NK-92 treated with Interleukin-12 subunit alpha and Interleukin-12 subunit beta, amount 100 ng/mL, for 24 hours (cell line): ENCODE data around the gene ACY1.

Source experiments
- DNase-seq: peaks from one replicate; lab custom pipeline; 2025; lab: John Stamatoyannopoulos, UW

The ACY1 gene

GRCh38 chr3:51982838-51983577 is at the start of gene ACY1:
Gene ACY1, plus strand, starts transcription at chr3:51983535. Its CDS starts 530 bp downstream, at chr3:51984065.
- peak; percentile 21 for DNase-seq

GRCh38 chr3:51934139-51934850 is 49.0 kb upstream of the ACY1 start:
- DNase-seq = no peak

- no peak for DNase-seq
Measured at GRCh38 chr3:51934991-51935885, 48.1 kb upstream of the ACY1 start.

GRCh38 chr3:51935886-51936755 is 47.2 kb upstream of the ACY1 start:
- no peak for DNase-seq

GRCh38 chr3:51937014-51937413 is 46.3 kb upstream of the ACY1 start:
- DNase-seq = no peak

GRCh38 chr3:51937611-51938450 is 45.5 kb upstream of the ACY1 start:
- no peak for DNase-seq

GRCh38 chr3:51938780-51939425 is 44.4 kb upstream of the ACY1 start:
- no peak for DNase-seq

GRCh38 chr3:51940648-51941462 is 42.5 kb upstream of the ACY1 start:
- DNase-seq = no peak

- DNase-seq = no peak
Measured at GRCh38 chr3:51941463-51941797, 41.9 kb upstream of the ACY1 start.

- DNase-seq = peak; percentile 98
Measured at GRCh38 chr3:51941798-51942602, 41.3 kb upstream of the ACY1 start, which contains the start of the genes PARP3 and RRP9. Gene PARP3, plus strand, starts transcription at chr3:51942363. Its CDS starts 993 bp downstream, at chr3:51943356. Gene RRP9, minus strand, starts transcription at chr3:51941904. Its CDS starts 37 bp downstream, at chr3:51941867.

- no peak for DNase-seq
Measured at GRCh38 chr3:51942603-51943450, 40.5 kb upstream of the ACY1 start.

- no peak for DNase-seq
Measured at GRCh38 chr3:51943451-51944391, 39.6 kb upstream of the ACY1 start.

GRCh38 chr3:51944451-51945021 is 38.8 kb upstream of the ACY1 start:
- DNase-seq = no peak

GRCh38 chr3:51945031-51945840 is 38.1 kb upstream of the ACY1 start:
- no peak for DNase-seq
